Fibroblast of skin of right biceps (primary cell): ENCODE results near the gene PDSS2.
"Not testable (repeated sequence)": the region's sequence is repeated elsewhere in the genome, so short reads cannot be mapped to it uniquely, and the experiment has no call there.

Experiments
- DNase-seq: peaks from one replicate; pipeline ENCODE4 v3.0.0-alpha.2; 2013

The PDSS2 gene

DNA sequence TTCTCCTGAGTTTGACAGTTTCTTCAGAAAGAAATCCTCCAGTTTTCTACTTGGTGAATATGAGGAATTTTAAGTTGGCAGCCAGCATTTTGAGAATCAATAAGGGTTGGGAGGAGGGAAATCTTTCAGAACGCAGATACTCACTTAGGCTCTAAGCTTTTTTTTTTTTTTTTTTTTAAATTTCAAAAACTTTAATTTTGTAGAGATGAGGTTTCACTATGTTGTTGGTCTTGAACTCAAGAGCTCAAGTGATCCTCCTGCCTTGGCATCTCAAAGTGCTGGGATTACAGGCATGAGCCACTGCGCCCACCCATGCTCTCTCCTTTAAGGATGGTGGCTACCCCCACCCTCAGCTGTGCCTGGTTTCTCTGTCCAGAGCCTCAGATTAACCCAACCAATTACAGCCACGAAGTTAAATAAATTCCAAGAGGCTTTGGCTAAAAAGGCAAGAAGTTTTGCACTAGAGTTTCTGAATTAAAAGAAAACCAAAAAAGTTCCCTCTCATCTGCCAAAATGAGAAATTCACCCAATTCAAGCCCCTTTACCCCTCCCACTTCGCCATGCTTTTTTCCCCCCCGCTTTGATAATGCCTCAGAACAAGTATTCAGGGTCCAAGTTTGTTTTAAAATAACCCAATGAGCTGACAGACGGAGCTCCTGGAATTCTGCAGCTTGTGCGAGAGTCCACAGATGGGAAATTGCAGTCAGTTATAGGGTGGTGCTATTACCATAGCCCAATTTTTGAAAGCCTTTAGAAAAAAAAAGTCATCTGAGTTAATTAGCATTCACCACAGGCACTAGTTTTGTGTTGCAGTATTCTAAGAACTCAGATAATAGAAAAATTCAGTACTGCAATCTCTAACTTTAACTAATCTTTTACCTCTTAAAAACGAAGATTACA, 249.7 kb downstream of the PDSS2 start:
- DNase-seq = no peak

DNA sequence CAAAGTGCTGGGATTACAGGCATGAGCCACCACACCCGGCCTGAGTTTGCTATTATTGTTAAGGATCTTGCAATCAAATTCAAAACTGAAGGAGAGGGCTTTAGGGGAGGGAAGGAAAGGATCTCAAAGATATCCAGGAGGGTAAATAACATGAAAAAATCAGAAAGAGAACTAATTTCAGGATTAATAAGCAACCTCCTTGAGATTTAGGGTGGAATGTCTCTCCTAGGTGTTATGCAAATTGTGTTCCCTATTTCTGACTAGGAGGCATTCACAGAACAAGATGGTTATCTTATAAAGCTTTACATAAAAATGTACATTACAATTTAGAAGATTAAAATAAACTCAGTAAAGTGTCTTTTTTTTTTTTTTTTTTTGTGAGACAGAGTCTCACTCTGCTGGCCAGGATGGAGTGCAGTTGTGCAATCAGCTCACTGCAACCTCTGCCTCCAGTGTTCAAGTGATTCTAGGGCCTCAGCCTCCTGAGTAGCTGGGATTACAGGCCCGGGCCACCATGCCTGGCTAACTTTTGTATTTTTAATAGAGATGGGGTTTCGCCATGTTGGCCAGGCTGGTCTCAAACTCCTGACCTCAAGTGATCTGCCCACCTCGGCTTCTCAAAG, 252.0 kb downstream of the PDSS2 start:
- DNase-seq = no peak

DNA sequence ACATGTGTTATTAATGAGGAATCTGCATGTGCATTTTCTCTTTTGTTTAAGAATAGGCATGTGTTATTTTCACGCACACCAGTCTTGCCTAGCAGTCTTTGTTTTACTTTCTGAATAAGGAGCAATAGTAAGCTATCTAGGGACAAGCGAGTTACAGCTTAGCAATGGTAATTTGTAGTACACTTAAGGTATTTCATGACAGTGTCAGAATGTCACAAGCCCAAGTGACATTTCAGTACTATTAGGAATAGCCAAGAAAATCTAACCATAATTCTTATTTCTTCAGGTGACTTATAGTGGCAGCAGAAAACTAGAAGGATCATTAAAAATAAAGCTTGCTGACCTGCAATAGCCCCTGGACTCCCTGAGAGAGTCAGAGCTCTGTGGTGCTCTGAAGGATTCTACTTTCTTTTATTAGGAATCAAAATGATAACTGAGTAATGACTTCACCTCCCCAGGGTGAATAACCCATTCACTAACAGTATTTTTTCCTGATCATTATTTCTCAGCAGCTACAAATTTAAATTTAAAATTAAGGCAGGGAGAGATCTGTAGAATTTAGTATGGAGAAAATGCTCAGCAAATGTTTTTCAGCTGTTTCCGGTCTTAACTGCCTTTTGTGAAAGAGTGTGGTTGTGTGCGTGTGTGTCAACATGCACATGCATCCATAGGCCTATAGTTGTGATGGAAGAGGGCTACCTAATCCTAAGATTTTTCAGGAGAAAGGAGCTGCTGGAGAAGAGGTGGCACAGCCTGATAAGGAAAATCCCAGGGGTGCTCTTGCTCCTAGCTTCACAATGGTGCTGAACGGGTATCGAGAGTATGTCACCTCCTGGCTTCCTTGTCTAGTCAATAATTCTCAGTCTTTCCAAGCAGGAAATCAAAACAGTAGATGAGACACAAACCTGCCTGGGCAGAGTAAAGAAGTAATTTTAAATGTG, 254.0 kb downstream of the PDSS2 start:
- DNase-seq = no peak

DNA sequence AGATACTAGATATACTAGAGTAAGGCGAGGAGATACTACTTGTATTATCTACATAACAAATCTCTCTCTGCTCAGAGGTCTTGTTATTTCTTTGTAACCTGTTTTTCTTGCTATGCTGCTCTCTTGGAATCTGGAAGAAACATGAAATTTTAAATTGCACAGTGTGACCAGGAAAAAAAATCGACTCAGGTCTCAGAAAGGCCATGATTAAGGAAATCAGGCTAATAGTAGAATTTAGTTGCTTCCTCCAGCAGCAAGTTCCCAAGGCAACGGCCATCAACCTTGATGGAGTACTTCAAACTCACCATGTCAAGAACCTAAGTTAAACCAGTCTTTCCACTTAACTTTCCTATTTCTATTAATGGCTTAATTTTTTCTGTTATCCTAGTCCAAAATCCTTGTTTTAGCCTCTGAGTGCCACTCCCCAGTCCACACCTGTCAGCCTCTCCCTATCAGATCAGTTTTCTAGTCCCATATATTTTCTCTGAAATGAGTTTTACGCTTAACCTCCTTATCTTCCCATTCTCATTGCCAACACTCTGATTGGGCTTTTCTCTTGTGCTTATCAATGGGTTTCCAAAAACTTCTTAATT, 256.4 kb downstream of the PDSS2 start:
- no peak for DNase-seq

DNA sequence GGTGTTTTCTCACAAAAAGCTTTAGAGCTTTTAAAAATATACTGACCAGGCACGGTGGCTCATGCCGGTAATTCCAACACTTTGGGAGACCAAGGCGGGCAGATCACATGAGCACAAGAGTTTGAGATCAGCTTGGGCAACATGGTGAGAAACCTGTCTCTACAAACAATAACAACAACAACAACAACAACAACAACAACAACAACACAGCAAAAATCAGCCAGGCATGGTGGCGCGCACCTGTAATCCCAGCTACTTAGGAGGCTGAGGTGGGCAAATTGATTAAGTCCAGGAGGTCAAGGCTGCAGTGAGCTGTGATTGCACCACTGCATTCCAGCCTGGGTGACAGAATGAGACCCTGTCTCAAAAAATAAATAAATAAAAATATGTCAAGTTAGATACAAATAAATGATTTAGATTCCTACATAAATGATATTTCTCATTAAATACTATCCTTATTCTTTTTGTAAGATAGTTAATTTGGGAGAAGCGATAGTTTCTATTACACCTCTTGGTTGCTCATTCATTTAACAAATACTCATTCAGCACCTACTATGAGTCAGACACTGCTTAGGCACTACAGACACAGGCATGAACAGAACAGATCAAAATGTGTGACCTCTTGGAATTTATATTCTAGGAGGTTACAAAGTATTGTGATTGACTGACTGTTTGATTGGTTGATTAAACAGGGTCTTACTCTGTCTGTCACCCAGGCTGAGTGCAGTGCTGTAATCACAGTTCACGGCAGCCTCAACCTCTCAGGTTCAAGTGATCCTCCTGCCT, 260.5 kb downstream of the PDSS2 start:
- DNase-seq = no peak

DNA sequence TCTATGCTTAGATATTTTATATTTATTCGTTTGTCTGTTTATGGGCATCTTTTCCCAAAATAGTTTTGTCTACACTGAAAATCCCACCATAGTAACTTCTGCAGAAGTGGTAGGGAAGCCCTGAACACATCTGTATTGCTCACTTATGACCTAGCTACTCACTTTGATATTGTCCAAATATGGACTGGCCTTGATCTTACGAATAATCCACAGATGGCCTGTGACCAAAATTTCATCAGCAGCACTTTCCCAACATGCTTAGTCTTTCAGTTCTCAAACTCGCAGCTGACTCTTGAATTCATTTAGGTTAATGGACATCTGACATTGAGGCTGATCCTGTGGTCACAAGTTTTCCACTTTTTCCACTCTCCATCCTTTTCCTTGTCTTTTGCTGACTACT, 263.2 kb downstream of the PDSS2 start:
- no peak for DNase-seq

DNA sequence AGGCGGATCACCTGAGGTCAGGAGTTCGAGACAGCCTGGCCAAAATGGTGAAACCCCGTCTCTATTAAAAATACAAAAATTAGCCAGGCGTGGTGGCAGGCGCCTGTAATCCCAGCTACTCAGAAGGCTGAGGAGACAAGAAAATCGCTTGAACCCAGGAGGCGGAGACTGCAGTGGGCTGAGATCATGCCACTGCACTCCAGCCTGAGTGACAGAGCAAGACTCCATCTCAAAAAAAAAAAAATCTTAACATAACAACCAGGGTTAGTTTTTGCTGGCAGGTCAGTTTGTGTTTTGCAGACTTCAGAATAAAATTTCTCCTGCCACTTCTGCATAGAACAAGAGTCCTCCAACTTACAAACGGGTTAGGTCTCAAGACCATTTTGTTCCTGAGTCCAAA, 264.6 kb downstream of the PDSS2 start:
- DNase-seq = not testable (repeated sequence)

DNA sequence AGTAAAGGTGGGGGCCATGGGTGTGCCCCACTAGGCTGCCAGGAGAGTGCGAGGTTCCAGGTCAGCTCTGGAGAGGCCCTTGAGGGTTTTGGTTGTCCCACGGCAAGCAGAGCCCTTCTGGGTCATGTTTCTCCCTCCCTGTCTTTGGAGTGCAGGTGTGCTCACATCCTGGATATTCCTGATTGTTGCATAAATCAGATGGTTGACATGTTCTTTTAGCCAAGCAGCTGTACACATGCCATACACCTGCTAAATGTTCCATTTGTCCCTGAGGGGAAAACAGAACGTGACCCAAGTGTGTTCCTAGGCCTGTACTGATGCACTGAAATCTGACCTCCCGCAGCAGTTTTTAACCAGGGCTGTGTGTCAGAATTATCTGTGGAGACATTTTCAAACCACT, 266.5 kb downstream of the PDSS2 start:
- DNase-seq = no peak

DNA sequence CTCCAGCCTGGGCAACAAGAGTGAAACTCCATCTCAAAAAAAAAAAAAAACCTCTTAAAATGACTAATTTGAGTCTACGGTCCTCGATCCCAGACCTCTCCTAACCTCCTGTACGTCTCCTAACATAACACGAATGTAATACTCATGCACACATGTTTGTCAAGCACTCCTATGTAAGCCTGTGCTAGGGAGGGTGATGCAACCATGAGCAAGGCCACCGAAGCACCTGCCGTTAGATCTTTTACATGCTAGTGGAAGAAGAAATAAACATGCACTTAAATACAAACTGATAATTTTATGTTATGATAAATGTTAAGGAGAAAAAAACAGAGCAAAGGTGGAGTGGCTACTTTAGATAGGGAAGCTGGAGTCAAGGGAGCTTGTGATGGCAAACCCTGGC, 271.7 kb downstream of the PDSS2 start:
- no peak for DNase-seq

DNA sequence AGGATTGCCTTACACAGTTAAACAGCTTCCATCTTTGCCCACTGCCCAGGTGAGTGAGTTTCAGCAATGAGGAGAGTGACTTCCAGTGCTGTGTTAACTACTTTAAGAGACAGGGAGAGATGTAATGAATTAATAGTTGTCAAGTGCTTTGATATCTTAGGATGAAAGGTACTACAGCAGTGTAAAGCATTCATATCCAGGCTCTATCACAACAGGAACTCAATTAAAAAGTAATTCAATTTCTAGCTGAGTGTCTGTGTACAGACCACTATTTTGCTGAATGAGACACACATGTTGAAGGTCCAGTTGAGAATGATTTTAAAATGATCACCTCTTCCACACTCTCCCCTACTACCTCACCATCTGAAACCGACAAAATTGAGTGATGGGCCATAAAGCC, 273.3 kb downstream of the PDSS2 start:
- DNase-seq = no peak

DNA sequence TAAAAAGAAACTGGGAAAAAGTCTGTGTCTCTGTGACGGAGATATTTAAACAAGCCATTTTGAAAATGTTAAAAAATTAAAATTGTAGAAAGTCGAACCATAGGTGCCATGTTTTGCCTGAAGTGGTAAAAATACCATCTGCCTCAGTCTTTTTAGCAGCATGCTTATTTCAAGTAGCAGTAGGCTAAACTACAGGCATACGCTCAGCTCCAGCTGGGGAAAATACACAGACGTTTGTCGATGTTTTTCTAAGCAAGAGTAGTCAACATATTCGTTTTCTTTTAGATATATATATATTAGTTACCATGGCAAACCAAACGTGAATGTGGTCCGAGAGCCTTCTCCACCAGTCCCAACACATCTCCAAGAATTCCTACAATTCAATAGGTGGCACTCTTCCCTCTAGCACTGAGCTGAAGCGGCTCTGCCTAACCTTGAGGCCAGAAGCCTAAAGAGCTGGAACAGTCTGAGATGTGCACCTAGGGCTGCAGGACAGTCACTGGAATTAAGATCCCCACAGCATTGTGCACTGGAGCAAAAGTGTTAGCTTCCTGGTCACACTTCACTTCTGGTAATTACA, 273.9 kb downstream of the PDSS2 start:
- peak; percentile 6 for DNase-seq

DNA sequence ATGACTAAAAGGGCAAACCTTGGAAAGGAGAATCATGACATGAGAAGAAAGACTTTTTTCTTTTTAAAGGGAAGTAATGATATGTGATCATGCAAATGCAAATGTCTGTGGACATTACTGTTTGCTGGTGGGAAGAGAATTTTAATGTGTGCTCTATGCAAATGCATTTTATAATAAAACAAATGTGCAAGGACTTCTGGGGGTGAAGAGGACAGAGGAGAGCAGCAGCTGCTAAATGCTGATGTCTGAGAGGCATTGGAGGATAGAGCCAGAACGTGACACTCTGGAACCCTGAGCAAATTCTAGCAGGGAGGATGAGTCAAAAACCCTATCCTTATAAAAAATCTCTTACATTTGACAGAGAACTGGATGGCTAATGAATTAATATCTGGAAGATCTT, 274.9 kb downstream of the PDSS2 start:
- no peak for DNase-seq

DNA sequence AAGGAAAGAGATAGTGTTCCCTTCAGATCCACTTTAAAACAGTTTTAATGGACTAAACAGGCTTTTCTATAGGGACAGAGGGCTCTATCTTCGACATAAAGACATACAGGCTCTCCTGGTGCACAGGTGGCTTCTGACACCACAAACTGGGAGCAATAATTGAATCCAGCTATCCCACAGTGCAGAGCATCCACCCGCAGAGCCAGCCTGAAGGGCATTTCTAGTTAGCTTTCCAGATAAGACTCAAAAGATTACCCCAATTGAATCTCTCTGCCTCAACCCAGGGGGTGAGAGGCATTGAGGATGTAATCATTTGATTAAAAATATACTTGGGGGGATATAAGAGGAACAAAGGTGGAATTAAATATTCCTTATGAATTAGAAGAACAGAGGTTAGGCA, 279.3 kb downstream of the PDSS2 start:
- no peak for DNase-seq

DNA sequence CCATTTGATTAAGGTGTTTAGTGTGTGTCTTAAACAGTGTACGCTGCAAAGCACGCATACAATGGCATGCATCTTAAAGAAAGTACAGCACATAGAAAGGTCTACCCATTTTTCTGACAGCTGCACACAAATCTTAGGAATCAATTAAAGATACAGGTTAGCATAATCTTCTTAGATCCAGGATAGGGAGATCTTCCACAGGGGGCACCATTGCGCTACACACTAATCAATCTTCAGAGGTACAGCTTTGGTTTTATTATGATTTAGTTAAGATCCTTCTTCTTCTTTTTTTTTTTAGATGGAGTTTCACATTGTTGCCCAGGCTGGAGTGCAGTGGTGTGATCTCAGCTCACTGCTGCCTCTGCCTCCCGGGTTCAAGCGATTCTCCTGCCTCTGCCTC, 280.4 kb downstream of the PDSS2 start:
- DNase-seq = peak; percentile 12

DNA sequence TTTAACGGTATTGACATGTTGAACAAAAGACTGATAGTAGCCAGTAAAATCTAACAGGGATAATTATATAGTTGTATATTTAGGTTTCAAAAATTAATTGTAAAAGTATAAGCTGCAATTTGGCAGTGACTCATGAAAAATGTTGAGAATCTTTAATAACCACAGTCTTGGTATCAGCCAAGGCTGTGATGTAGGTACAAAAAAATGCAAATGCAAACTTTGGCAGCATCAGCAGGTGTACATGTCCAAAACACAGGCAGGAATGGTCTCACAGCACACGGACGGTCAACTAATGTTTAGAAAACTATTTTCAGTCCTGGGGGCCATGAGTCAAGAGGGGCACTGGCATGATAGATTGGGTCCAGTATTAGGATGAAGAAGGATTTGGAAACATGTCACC, 285.6 kb downstream of the PDSS2 start:
- DNase-seq = peak; percentile 40

DNA sequence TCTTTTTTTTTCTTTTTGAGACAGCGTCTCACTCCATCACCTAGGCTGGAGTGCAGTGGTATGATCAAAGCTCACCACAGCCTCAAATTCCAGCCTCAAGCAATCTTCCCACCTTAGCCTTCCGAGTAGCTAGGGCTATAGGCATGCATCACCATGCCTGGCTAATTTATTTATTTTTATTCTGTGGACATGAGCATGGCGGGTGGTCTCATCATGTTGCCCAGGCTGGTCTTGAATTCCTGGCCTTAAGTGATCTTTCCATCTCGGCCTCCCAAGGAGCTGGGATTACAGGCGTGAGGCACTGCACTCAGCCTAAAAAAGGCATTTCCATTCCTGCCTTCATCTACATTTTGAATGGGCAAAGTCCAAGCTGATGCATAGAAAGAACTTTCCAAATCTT, 287.9 kb downstream of the PDSS2 start:
- no peak for DNase-seq

DNA sequence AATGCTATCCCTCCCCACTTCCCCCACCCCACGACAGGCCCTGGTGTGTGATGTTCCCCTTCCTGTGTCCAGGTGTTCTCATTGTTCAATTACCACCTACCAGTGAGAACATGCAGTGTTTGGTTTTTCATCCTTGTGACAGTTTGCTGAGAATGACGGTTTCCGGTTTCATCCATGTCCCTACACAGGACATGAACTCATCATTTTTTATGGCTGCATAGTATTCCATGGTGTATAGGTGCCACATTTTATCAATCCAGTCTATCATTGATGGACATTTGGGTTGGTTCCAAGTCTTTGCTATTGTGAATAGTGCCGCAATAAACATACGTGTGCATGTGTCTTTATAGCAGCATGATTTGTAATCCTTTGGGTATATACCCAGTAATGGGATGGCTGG, 295.1 kb downstream of the PDSS2 start:
- DNase-seq = not testable (repeated sequence)

DNA sequence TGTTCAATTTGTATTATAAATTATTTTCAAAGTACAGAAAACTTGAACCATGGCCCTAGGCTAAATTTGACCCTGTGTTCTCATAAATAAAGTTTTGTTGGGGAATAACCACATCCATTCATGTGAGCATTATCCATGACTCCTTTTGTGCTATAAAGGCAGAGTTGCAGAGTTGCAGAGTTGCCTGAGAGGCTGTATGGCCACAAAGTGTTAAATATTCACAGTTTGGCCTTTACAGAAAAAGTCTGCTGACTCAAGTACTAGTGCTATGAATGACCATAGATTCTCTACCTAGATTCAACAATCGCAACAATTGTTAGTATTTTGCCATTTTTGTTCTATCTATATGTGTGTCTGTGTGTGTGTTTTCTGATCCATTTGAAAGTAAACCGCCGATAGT, 297.8 kb downstream of the PDSS2 start:
- no peak for DNase-seq

DNA sequence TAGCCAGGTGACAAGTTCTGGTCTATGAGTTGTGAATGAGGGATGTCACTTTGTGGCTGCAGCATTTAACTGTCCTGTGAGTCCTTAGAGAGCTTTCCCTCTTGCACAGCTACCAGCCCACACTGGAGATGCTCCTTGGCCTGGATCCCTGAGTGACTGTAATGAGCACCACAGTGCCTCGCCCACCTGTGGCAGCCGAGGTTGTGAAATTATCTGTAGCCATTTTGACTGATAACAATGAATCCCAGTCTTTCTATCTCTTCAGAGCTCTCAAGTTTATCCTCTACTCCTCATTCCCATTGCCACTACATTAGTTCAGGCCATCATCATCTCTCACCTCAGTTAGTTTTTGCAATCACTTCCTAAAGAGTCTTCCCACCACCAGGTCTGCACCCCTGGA, 302.7 kb downstream of the PDSS2 start:
- DNase-seq = no peak

DNA sequence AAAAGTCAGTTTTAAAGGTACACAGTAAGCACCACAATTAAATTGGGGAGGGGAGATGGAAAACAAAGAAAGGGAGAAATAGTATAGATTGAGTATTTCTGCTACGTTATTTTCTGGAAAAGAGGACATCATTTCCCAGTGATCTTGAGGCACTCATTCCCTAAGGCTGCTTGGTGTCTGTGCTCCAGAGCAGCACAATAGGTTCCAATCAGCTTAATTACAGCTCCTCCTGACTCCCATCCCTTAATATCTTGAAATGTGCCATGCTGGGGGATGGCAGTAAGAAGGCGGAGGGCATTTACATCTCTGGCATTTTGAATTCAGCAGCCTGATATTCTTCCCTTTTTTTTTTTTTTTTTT, 304.6 kb downstream of the PDSS2 start:
- DNase-seq = no peak

DNA sequence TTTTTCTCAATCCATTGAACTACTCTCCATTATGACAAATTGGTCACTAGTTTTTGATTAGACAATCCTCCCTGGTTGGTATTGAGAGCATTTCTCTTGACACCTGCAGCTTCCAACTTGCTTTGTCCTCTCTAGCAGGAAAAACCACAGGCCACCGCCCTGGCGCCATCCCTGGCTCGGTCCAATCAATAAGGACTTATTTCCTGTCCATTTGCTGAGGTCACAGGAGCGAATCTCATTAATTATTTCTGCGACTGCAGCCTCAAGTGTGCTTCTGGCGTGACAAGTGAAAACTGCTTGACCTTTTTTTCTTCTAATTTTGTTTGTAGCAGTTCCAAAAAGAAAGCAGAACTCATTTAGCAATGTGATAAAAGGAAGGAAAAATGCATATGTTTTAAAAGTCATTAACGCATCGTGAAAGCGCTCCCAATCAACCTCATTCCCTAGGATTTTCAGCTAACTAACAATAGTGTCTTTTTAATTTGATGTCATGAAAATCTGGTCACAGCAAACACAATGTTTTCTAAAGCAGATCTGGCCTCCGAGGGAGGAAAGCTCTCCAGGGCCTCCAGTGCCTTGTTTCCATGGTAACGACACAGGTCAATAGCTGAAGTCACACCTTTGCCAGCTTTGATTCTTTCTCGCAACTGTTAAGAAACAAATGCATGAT, 305.1 kb downstream of the PDSS2 start:
- DNase-seq = no peak
